Astrocyte (in vitro differentiated cells and primary cell): Measurements from ENCODE around the gene ACSF2.

Experiments
- EZH2 ChIP-seq: IDR thresholded peaks from 2 replicates; pipeline ENCODE4 v1.6.1; 2012; ENCODE audit warnings: mild to moderate bottlenecking, low read length, inconsistent platforms; ENCODE audit not compliant: insufficient read depth
- TF ChIP-seq, protein P1 (sequence below): IDR thresholded peaks from 2 replicates; pipeline ENCODE4 v1.5.1; 2011; ENCODE audit warnings: low read depth, mild to moderate bottlenecking, inconsistent platforms, low read length, moderate library complexity; ENCODE audit not compliant: insufficient read depth

DNA sequence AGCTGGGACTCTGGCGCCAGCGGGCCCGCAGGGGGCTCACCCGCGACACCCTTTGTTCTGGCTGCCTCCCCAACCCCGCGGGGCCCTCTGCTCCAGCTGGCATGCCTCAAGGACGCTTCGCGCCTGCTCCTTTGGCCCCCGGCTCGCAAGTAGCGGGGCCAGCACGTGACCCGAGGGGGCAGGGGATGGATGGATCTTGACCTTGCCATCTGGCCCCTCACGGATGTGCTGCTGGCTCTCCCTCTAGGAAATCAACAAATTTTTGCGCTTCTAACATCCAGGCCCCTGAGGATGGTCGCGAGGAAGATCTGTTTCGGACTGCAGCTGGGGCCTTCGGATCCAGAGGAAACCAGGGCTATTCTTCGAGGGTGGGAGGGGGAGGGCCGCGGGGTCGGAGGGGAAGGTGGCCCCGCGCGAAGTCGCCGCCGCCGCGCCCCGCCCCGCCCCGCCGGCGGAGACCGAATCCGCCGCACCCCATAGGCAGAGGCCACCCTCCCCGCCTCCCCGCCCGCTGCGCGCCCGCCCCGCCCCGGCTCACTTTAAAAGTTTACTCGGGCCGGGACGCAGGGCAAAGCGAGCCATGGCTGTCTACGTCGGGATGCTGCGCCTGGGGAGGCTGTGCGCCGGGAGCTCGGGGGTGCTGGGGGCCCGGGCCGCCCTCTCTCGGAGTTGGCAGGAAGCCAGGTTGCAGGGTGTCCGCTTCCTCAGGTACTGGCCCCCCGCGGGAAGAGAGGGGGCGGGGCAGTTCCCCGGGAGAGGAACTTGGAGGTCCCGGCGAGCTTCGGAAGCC lies at the start of gene ACSF2:
- TF ChIP-seq, protein P1, sequence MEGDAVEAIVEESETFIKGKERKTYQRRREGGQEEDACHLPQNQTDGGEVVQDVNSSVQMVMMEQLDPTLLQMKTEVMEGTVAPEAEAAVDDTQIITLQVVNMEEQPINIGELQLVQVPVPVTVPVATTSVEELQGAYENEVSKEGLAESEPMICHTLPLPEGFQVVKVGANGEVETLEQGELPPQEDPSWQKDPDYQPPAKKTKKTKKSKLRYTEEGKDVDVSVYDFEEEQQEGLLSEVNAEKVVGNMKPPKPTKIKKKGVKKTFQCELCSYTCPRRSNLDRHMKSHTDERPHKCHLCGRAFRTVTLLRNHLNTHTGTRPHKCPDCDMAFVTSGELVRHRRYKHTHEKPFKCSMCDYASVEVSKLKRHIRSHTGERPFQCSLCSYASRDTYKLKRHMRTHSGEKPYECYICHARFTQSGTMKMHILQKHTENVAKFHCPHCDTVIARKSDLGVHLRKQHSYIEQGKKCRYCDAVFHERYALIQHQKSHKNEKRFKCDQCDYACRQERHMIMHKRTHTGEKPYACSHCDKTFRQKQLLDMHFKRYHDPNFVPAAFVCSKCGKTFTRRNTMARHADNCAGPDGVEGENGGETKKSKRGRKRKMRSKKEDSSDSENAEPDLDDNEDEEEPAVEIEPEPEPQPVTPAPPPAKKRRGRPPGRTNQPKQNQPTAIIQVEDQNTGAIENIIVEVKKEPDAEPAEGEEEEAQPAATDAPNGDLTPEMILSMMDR: no peak
- TF ChIP-seq EZH2: no peak
